Loucy (cell line): ENCODE data around the gene AGTR1.

Experiments
- H2AFZ ChIP-seq: fragments of 200-600 bp; sonication (generic); 2 replicates; pipeline ENCODE4 v1.6.0; 2016; ENCODE audit warnings: antibody characterized with exemption, mild to moderate bottlenecking, low read length, moderate library complexity
- H3F3A ChIP-seq: fragments of 200-600 bp; 2 replicates; pipeline ENCODE4 v1.6.0; 2016; ENCODE audit warnings: antibody characterized with exemption, low read depth, mild to moderate bottlenecking
- H3K27me3 ChIP-seq: fragments of 200-600 bp; sonication (generic); 2 replicates; pipeline ENCODE4 v1.6.1; 2014; ENCODE audit warnings: low read length, mild to moderate bottlenecking; ENCODE audit not compliant: insufficient read depth, poor library complexity, severe bottlenecking
- H3K36me3 ChIP-seq: fragments of 200-600 bp; sonication (generic); 2 replicates; pipeline ENCODE4 v1.6.1; 2016; ENCODE audit warnings: low read length; ENCODE audit not compliant: insufficient read depth
- H3K4me1 ChIP-seq: fragments of 200-600 bp; sonication (generic); 2 replicates; pipeline ENCODE4 v1.5.1; 2014; ENCODE audit warnings: low read length, mild to moderate bottlenecking; ENCODE audit not compliant: insufficient read depth, poor library complexity, severe bottlenecking
- H3K4me2 ChIP-seq: fragments of 200-600 bp; sonication (generic); 2 replicates; pipeline ENCODE4 v1.6.0; 2014; ENCODE audit warnings: antibody characterized with exemption, low read length, low read depth, mild to moderate bottlenecking; ENCODE audit not compliant: poor library complexity, severe bottlenecking
- H3K4me3 ChIP-seq: fragments of 200-600 bp; sonication (generic); 2 replicates; pipeline ENCODE4 v1.5.1; 2014; ENCODE audit warnings: low read length, mild to moderate bottlenecking, mixed read lengths; ENCODE audit not compliant: poor library complexity, severe bottlenecking
- H3K79me2 ChIP-seq: fragments of 200-600 bp; sonication (generic); 2 replicates; pipeline ENCODE4 v1.6.1; 2014; ENCODE audit warnings: low read length; ENCODE audit not compliant: insufficient read depth
- H3K9ac ChIP-seq: fragments of 200-600 bp; sonication (generic); 2 replicates; pipeline ENCODE4 v1.6.0; 2014; ENCODE audit warnings: mild to moderate bottlenecking, low read depth, low read length, moderate library complexity; ENCODE audit not compliant: poor library complexity, severe bottlenecking
- H3K9me2 ChIP-seq: fragments of 200-600 bp; sonication (generic); replicated peaks from 2 replicates; pipeline ENCODE4 v1.6.1; 2016; ENCODE audit warnings: low read depth, low read length, mixed read lengths
- H3K9me3 ChIP-seq: fragments of 200-600 bp; sonication (generic); 2 replicates; pipeline ENCODE4 v1.6.1; 2014; ENCODE audit warnings: mild to moderate bottlenecking, antibody characterized with exemption, low read length, low read depth; ENCODE audit not compliant: insufficient read depth
- H4K20me1 ChIP-seq: fragments of 200-600 bp; sonication (generic); 2 replicates; pipeline ENCODE4 v1.6.0; 2014; ENCODE audit warnings: antibody characterized with exemption, low read length, mild to moderate bottlenecking; ENCODE audit not compliant: insufficient read depth, poor library complexity, severe bottlenecking
- CTCF ChIP-seq: fragments of 200-600 bp; sonication (generic); conservative IDR thresholded peaks from 2 replicates; pipeline ENCODE4 v1.5.1; 2014; ENCODE audit warnings: mild to moderate bottlenecking, antibody characterized with exemption, low read length
- EZH2phosphoT487 ChIP-seq: fragments of 200-600 bp; IDR thresholded peaks from 2 replicates; pipeline ENCODE4 v1.6.1; 2018; ENCODE audit warnings: antibody characterized with exemption, mild to moderate bottlenecking, moderate library complexity, borderline replicate concordance

AGTR1 gene

GRCh38 chr3:148654433-148654832 is 43.3 kb upstream of the AGTR1 start:
- no peak overlapping the region for H2AFZ ChIP-seq
- no peaks in the 10 kb centered on the region; the same call in 1 of the 2 replicates for H3K9me2 ChIP-seq
- no peaks in the 10 kb centered on the region for H4K20me1 ChIP-seq
- no peak for TF ChIP-seq EZH2phosphoT487
- TF ChIP-seq CTCF, result no peak
- H3K9ac ChIP-seq, result no peak overlapping the region
- H3K4me2 ChIP-seq, result no peak overlapping the region
- H3K79me2 ChIP-seq, result no peaks in the 10 kb centered on the region
- H3K36me3 ChIP-seq, result no peaks in the 10 kb centered on the region
- no peaks in the 10 kb centered on the region for H3K9me3 ChIP-seq
- H3K27me3 ChIP-seq, result no peaks in the 10 kb centered on the region
- no peaks in the 10 kb centered on the region for H3K4me1 ChIP-seq
- H3K4me3 ChIP-seq, result no peak overlapping the region
- no peaks in the 10 kb centered on the region for H3F3A ChIP-seq

GRCh38 chr3:148657470-148657869 is 40.2 kb upstream of the AGTR1 start:
- Histone ChIP-seq H3K9me2 (no peaks in the 10 kb centered on the region; the same call in 1 of the 2 replicates), H2AFZ (no peak overlapping the region), H3F3A (no peaks in the 10 kb centered on the region), H3K36me3 (no peaks in the 10 kb centered on the region), H3K9ac (no peak overlapping the region), H3K4me3 (no peak overlapping the region), H3K4me1 (no peaks in the 10 kb centered on the region), H3K4me2 (no peak overlapping the region), H3K9me3 (no peaks in the 10 kb centered on the region), H4K20me1 (no peaks in the 10 kb centered on the region), H3K27me3 (no peaks in the 10 kb centered on the region), H3K79me2 (no peaks in the 10 kb centered on the region)
- TF ChIP-seq EZH2phosphoT487, result no peak
- no peak for TF ChIP-seq CTCF

- Histone ChIP-seq H3F3A (no peaks in the 10 kb centered on the region), H3K9ac (no peak overlapping the region), H3K27me3 (no peaks in the 10 kb centered on the region), H2AFZ (no peak overlapping the region), H3K36me3 (no peaks in the 10 kb centered on the region), H4K20me1 (no peaks in the 10 kb centered on the region), H3K4me1 (no peaks in the 10 kb centered on the region), H3K9me2 (no peaks in the 10 kb centered on the region; the same call in 1 of the 2 replicates), H3K4me3 (no peak overlapping the region), H3K4me2 (no peak overlapping the region), H3K9me3 (no peaks in the 10 kb centered on the region), H3K79me2 (no peaks in the 10 kb centered on the region)
- TF ChIP-seq CTCF (no peak), EZH2phosphoT487 (no peak)
Observed at GRCh38 chr3:148659512-148659911, 38.2 kb upstream of the AGTR1 start.
